Liver (tissue), 9 donors: ENCODE measurements around the gene MIER1. TPM values are rescaled to one million over a fixed set of nuclear protein-coding genes. Genes with fewer than 3 reads are reported as not detected.

Source experiments
- DNase-seq: peaks from one replicate; pipeline ENCODE4 v3.0.0-alpha.2; 2017; ENCODE audit warnings: low spot score
- H3K27ac ChIP-seq, 2 donors: one replicate each; pipeline ENCODE4 v1.7.0; 2013; ENCODE audit warnings: inconsistent platforms in 2 of 2, low read length in 2 of 2, control low read depth in 1 of 2, low read depth in 1 of 2, mild to moderate bottlenecking in 1 of 2
- H3K27me3 ChIP-seq, 4 donors: one replicate each; pipeline versions ENCODE4 v1.6.1 to v1.7.0; 2013; ENCODE audit warnings: low read length in 3 of 4, inconsistent platforms in 1 of 4, mild to moderate bottlenecking in 1 of 4, moderate library complexity in 1 of 4; ENCODE audit not compliant: control insufficient read depth in 4 of 4, insufficient read depth in 4 of 4
- H3K36me3 ChIP-seq, 4 donors: one replicate each; pipeline versions ENCODE4 v1.6.1 to v1.7.0; 2013; ENCODE audit warnings: low read length in 3 of 4, mild to moderate bottlenecking in 3 of 4, low read depth in 1 of 4, moderate library complexity in 1 of 4; ENCODE audit not compliant: control insufficient read depth in 4 of 4, insufficient read depth in 3 of 4
- H3K4me1 ChIP-seq, 4 donors: one replicate each; pipeline versions ENCODE4 v1.6.1 to v1.7.0; 2013; ENCODE audit warnings: low read length in 3 of 4, mild to moderate bottlenecking in 3 of 4, moderate library complexity in 1 of 4; ENCODE audit not compliant: control insufficient read depth in 4 of 4, insufficient read depth in 4 of 4
- H3K4me3 ChIP-seq, 3 donors: one replicate each; pipeline versions ENCODE4 v1.6.1 to v1.7.0; 2013; ENCODE audit warnings: low read length in 3 of 3, control low read depth in 1 of 3, low read depth in 1 of 3, mild to moderate bottlenecking in 1 of 3
- H3K9ac ChIP-seq, 2 donors: one replicate each; pipeline ENCODE4 v1.7.0; 2013; ENCODE audit warnings: low read length in 2 of 2, mild to moderate bottlenecking in 2 of 2, moderate library complexity in 2 of 2, control low read depth in 1 of 2, low read depth in 1 of 2
- H3K9me3 ChIP-seq, 4 donors: one replicate each; pipeline versions ENCODE4 v1.6.1 to v1.7.0; 2013; ENCODE audit warnings: low read length in 3 of 4; ENCODE audit not compliant: control insufficient read depth in 4 of 4
- ATF3 ChIP-seq: IDR thresholded peaks from 2 replicates; pipeline ENCODE4 v1.6.1; 2016; ENCODE audit warnings: antibody characterized with exemption
- CTCF ChIP-seq: fragments of 150-350 bp; IDR thresholded peaks from 2 replicates; pipeline ENCODE4 v1.5.1; 2017; ENCODE audit warnings: improper control_type of control experiment, low read depth, low read length; ENCODE audit not compliant: missing input control
- EGR1 ChIP-seq, 2 donors: IDR thresholded peaks; 2 replicates each; pipeline ENCODE4 v1.6.1; 2016 to 2018; ENCODE audit warnings: antibody characterized with exemption in 2 of 2, low read depth in 2 of 2
- FOXA1 ChIP-seq: IDR thresholded peaks from 2 replicates; pipeline ENCODE4 v1.6.1; 2016; ENCODE audit warnings: antibody characterized with exemption
- FOXA2 ChIP-seq: IDR thresholded peaks from 2 replicates; pipeline ENCODE4 v1.6.1; 2016; ENCODE audit warnings: antibody characterized with exemption
- GABPA ChIP-seq, 2 donors: IDR thresholded peaks in 1 of 2; conservative IDR thresholded peaks in 1 of 2; 2 replicates each; pipeline ENCODE4 v1.6.1; 2016; ENCODE audit warnings: antibody characterized with exemption in 2 of 2, mild to moderate bottlenecking in 1 of 2, moderate library complexity in 1 of 2
- HNF4A ChIP-seq, 2 donors: conservative IDR thresholded peaks; 2 replicates each; pipeline ENCODE4 v1.6.1; 2016; ENCODE audit warnings: antibody characterized with exemption in 2 of 2, mild to moderate bottlenecking in 2 of 2
- HNF4G ChIP-seq: IDR thresholded peaks from 2 replicates; pipeline ENCODE4 v1.6.1; 2016; ENCODE audit warnings: antibody characterized with exemption
- JUND ChIP-seq, 2 donors: IDR thresholded peaks; 2 replicates each; pipeline ENCODE4 v1.6.1; 2016; ENCODE audit warnings: antibody characterized with exemption in 2 of 2
- NR2F2 ChIP-seq: IDR thresholded peaks from 2 replicates; pipeline ENCODE4 v1.6.1; 2016; ENCODE audit warnings: antibody characterized with exemption
- RAD21 ChIP-seq, 2 donors: IDR thresholded peaks; 2 replicates each; pipeline ENCODE4 v1.6.1; 2016; ENCODE audit warnings: antibody characterized with exemption in 2 of 2, mild to moderate bottlenecking in 2 of 2
- RXRA ChIP-seq, 2 donors: IDR thresholded peaks; 2 replicates each; pipeline ENCODE4 v1.6.1; 2017 to 2018; ENCODE audit warnings: antibody characterized with exemption in 2 of 2, mild to moderate bottlenecking in 1 of 2
- SP1 ChIP-seq: IDR thresholded peaks from 2 replicates; pipeline ENCODE4 v1.6.1; 2018; ENCODE audit warnings: antibody characterized with exemption, mild to moderate bottlenecking
- TAF1 ChIP-seq: conservative IDR thresholded peaks from 2 replicates; pipeline ENCODE4 v1.6.1; 2016; ENCODE audit warnings: antibody characterized with exemption, mild to moderate bottlenecking
- YY1 ChIP-seq: IDR thresholded peaks from 2 replicates; pipeline ENCODE4 v1.6.1; 2016; ENCODE audit warnings: antibody characterized with exemption, mild to moderate bottlenecking
- ZBTB33 ChIP-seq: IDR thresholded peaks from 2 replicates; pipeline ENCODE4 v1.6.1; 2016; ENCODE audit warnings: antibody characterized with exemption
- WGBS: extraction: QIAGEN DNeasy Blood & Tissue Kit; methylation state at CpG from one replicate; pipeline ENCODE4 v1.1.7; 2013; 5-methylcytosine and 5-hydroxymethylcytosine counted together
- polyA plus RNA-seq, 2 donors: library from polyadenylated mRNA; stranded (reverse) in 1 of 2; unstranded in 1 of 2; fragments of 200-250 nt in 1 of 2; fragments of >200 nt in 1 of 2; fragmentation: Nextera tagmentation in 1 of 2; extraction: Ambion mirVana in 1 of 2; gene quantifications; one replicate each; pipeline versions ENCODE4 v1.2.1 to v1.2.3, GENCODE V29; 2013 to 2015
- total RNA-seq, 2 donors: library from RNA; depleted of rRNA; stranded (reverse); fragments of >200 nt; gene quantifications; one replicate each; pipeline ENCODE4 v1.2.3, GENCODE V29; 2014
- TF ChIP-seq, protein P1 (sequence below): IDR thresholded peaks from 2 replicates; pipeline ENCODE4 v1.6.1; 2016; ENCODE audit warnings: antibody characterized with exemption
- TF ChIP-seq, protein P2 (sequence below): IDR thresholded peaks from 2 replicates; pipeline ENCODE4 v1.6.1; 2016; ENCODE audit warnings: antibody characterized with exemption, mild to moderate bottlenecking
- donor health status: healthy.
- donor health status: healthy.
- donor health status: healthy.
- donor health status: healthy.
- donor health status: healthy.

The MIER1 gene
- total and polyA plus RNA-seq, 4 donors: 7.3 to 23.2 (median 16.6) TPM

- Histone ChIP-seq H3K9ac (no peak overlapping the region), H3K9me3 (no peaks in the 10 kb centered on the region), H3K36me3 (peaks cover 5 to 42% (median 9%) of the 10 kb centered on the region in 4 donors), H3K4me1 (no peaks in the 10 kb centered on the region), H3K27ac (no peak overlapping the region), H3K27me3 (no peaks in the 10 kb centered on the region), H3K4me3 (no peak overlapping the region)
- DNase-seq: no peak
- WGBS: 91% methylated on average over 1 of the region's 1 CpG
- TF ChIP-seq TAF1 (no peak), ATF3 (no peak), HNF4G (no peak), ZBTB33 (no peak), SP1 (no peak), FOXA1 (no peak), RXRA (IDR thresholded peaks at IDR 0.05) (no peak), GABPA (IDR thresholded peaks at IDR 0.05 in 1 of 2, conservative IDR thresholded peaks at IDR 0.05 in 1 of 2) (no peak), YY1 (no peak), FOXA2 (no peak), CTCF (no peak), JUND (IDR thresholded peaks at IDR 0.05) (no peak), HNF4A (conservative IDR thresholded peaks at IDR 0.05) (no peak), NR2F2 (no peak)
Measured at GRCh38 chr1:66947267-66947666, 22.5 kb downstream of the MIER1 start.

DNA sequence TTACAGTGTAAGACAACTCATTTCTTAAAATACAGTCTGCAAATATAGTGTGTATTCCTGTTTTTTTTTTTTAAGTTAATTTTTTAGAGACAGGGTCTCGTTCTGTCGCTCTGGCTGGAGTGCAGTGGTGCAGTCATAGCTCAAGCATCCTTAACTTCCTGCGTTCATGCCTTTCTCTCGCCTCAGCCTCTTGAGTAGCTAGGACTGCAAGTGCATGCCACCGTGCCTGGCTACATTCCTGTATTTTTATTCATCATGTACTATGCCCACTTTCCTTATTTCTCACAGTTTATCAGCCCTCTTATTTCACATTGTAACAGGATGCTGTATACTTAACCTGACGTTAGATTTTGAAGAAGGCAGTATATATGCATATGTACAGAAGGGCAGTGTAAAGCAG is 26.7 kb downstream of the MIER1 start:
- H3K4me3 ChIP-seq: no peak overlapping the region

More for the DNA sequence above, 26.7 kb downstream of the MIER1 start:
- DNase-seq: no peak
- no peaks in the 10 kb centered on the region for H3K27me3 ChIP-seq
- 97% methylated on average over 6 of the region's 6 CpGs for WGBS
- no peaks in the 10 kb centered on the region for H3K9me3 ChIP-seq
- no peak overlapping the region for H3K9ac ChIP-seq
- no peak overlapping the region for H3K27ac ChIP-seq
- no peaks in the 10 kb centered on the region for H3K4me1 ChIP-seq
- TF ChIP-seq SP1: no peak
- no peak for TF ChIP-seq HNF4A (conservative IDR thresholded peaks at IDR 0.05)
- TF ChIP-seq, protein P1, sequence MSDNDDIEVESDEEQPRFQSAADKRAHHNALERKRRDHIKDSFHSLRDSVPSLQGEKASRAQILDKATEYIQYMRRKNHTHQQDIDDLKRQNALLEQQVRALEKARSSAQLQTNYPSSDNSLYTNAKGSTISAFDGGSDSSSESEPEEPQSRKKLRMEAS: no peak
- no peak for TF ChIP-seq RAD21 (IDR thresholded peaks at IDR 0.05)
- no peak for TF ChIP-seq NR2F2
- no peak for TF ChIP-seq YY1
- TF ChIP-seq, protein P2, sequence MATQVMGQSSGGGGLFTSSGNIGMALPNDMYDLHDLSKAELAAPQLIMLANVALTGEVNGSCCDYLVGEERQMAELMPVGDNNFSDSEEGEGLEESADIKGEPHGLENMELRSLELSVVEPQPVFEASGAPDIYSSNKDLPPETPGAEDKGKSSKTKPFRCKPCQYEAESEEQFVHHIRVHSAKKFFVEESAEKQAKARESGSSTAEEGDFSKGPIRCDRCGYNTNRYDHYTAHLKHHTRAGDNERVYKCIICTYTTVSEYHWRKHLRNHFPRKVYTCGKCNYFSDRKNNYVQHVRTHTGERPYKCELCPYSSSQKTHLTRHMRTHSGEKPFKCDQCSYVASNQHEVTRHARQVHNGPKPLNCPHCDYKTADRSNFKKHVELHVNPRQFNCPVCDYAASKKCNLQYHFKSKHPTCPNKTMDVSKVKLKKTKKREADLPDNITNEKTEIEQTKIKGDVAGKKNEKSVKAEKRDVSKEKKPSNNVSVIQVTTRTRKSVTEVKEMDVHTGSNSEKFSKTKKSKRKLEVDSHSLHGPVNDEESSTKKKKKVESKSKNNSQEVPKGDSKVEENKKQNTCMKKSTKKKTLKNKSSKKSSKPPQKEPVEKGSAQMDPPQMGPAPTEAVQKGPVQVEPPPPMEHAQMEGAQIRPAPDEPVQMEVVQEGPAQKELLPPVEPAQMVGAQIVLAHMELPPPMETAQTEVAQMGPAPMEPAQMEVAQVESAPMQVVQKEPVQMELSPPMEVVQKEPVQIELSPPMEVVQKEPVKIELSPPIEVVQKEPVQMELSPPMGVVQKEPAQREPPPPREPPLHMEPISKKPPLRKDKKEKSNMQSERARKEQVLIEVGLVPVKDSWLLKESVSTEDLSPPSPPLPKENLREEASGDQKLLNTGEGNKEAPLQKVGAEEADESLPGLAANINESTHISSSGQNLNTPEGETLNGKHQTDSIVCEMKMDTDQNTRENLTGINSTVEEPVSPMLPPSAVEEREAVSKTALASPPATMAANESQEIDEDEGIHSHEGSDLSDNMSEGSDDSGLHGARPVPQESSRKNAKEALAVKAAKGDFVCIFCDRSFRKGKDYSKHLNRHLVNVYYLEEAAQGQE: no peak
- TF ChIP-seq EGR1 (IDR thresholded peaks at IDR 0.05; ENCODE audit: low read depth in 2 of 2): no peak
- H3K36me3 ChIP-seq: peaks cover 5 to 38% (median 14%) of the 10 kb centered on the region in 4 donors
